Measurements from ENCODE around the gene LRRC36.

Gene LRRC36

DNA sequence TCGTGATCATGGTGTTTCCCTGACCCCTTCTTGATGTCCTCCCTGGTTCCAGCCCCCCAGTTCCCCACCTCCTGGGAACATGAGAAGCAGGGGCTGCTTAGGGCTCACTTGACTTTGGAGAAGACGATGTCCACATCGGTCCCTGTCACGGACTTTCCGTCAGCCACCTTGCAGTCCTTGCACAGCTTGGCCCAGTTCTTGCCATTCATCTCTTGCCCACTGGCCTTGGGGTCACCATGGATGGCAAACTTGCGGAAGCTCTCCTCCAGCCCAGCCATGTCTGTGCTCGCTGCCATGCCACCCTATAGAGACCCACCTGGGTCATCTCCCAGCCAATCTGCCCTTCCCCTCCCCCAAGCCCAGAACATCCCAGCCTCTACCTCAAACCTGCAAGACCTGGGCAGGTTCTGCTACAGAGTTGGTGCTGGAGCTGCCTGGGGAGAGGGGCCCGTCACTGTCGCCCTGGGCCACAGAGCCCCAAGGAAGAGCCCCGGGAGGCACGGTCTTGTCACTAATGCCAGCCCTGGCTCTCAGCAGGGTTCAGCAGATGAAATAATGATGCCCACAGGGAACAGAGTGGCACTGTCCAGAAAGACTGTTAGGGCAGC is 64.3 kb downstream of the LRRC36 start:
- DNase-seq, result no peak

DNA sequence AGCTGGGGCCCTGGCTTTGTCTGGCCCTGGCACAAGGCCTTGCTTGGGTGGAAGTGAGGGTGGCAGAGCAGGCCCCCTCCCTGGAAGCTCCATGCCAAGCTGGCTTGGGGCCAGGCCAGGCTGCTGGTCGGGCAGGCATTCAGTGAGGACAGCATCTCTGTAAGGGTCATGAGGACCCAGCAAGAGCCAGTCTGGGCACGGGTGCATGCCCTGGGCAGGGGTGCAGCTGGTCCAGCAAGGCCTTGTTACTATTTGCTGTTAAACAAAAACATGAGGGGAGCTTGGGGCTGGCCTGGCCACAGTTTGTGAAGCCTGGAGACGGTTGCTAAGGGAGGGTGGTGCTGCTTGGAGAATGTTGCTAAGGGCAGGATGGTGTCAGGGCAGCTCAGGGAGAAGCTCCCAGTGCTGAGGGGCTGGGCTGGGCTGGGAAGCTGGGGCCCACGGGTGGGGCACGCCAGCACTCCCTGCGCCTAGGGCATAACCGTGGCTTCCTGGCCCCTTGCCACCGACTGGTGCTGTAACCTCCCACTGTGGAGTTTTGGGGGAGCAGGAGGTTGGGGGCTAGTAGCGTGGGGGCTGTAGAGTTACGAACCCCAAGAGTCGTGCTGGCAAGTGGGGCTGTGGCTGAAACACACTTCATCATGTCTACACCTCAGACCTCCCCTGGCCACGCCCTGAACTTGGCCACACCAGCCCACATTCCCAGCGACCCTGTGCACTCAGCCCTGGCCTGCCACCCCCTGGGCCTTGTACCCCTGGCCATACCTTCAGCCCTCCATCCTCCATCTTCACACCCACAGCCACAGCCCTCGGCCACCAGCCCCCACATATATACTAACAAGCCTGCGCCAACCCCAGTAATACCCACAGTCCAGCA is 65.0 kb downstream of the LRRC36 start:
- no peak for DNase-seq

DNA sequence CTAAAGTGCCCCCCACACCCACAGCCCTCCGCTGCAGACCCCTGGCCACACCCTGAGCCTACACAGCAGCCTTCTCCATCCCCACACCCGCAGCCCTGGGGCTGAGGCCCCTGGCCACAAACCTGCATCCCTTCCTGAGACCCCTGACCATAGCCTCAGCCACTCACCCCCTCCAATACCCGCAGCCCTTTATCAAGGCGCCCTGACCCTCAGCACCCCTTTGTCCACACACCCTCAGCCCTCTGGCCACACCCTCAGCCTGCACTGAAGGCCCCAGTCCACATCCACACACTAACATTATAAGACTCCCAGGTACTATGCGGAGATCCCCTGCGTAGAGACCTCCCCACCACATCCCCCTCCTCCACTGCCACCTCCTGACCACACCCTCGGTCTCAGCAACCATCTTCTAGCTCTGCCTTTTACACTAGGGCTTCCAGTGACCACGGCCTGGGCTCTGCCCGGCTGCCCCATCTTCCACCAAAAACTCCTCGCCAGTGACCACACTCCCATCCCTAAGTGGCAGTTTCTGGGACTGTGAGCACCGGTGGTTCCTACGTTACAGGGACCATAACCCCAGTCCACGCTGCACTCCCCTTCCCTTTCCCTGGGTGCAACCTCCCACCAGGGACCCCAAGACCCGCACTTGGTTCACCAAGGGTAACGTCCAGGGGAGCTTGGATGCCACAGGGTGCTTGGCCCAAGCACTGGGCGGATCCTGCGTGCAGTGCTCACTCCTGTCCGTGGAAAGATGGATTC is 65.9 kb downstream of the LRRC36 start:
- no peak for DNase-seq

DNA sequence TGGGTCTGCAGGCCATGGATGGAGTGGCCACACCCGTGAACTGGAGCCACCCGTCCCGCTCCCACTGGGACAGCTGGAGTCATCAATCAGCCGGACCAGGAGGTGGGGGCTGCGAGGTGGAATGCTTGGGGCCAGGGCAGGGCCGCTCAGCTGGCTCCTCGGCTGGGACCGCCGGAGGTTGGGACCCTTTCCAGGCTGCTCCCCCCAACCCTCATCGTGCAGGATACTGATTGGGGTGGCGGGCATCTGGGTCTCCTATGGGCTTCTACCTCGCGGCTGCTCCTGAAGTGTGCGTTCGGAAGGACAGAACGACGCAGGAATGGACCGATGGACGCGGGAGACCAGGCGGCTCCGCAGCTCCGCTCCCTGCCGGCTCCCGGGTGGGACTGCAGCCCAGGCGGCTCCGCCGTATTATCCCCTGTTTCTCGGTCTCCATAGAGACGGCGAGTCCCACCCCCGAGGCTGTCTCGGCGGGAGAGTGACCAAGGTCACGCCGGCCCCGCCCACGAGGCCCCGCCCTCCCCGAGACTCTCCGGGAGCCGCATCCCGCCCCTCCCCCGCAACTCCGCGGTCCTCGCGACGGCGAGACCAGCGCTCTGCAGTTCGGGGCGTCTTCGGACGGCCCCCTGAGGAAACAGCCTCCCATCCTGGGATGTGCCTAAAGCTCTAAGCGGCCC is 66.6 kb downstream of the LRRC36 start, which contains the start of gene TPPP3:
TPPP3 (minus strand) TSS at position 388 of the 677 bp plus-strand sequence. CDS start 2,387 bp downstream, outside the sequence.
- DNase-seq, result peak; percentile 75

DNA sequence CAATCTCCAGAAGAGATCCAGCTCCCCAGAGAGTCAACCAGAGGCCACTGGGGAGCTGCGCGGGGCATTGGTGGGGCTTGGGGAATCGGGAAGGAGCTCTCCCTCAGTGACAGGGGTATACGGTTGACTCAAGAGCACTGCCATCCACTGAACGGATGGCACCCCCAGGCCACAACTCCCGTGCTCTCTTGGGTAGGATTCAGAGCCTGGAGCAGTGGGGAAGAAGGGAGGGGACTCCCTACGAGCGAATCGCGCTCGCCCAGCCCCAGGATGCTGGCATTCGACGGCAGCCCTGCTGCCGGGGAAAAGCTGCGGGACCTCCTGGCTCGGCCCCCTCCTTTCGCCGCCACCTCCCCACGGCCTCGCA is 67.2 kb downstream of the LRRC36 start:
- DNase-seq, result no peak

DNA sequence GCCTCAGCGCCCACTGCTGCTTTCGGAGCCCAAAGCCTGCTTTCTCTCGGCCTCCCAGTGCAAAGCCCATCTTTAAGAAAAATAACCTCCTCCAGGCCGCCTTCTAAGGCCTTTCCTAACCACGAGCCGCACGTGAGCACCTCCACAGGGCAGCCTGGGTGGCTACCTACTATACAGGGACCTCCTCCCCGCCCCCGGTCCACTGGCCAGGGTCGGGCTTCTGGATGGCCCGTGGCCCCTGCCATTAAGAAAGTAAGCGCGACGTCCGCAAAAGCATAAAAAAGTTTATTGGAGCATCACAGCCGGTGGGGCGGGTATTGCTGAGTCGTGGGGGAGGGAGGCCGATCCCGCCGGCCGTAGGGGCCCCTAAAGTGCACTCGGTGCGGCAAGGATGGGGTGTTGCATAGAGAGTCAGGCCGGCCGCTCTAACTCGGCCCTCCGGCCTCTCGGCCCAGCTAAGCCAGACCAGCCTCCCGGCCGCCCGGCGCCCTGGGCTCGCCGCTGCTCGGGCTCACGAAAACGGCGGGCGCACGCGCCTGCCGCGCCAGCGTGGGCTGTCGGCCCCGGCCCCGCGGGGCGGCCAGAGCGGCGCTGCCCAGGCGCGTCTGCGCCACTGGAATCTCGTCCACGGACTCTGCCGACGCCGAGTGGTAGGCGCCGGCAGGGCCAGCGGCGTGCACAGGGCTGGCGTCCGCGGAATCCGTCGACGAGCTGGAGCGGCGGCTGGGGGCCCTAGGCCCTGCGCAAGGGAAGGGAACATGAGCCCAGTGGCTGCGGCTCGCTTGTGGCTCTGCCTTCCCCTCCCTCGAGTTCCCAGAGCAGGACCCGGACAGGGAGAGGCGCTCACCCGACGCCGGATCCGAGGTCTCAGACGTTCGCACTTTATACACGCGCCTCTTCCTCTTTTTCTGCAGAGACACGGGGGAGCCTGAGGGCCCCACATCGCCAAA is 67.8 kb downstream of the LRRC36 start:
- no peak for DNase-seq

DNA sequence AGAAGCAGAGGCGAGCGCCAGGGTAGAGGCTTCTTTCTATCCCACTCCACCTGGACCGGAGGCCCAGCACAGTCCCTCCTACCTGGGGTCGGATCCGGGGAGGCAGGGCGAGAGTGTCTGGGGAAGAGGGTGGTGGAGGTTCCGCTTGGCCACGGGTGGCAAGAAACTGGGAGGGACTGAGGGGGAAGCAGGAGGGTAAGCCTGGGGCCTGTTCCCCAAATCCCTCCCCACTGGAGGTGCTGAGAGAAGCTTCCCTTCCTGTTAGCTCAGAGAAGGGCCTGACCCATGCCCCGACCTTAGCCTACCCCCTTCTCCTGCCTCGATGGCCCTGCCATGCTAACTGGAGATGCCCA is 68.5 kb downstream of the LRRC36 start:
- no peak for DNase-seq

DNA sequence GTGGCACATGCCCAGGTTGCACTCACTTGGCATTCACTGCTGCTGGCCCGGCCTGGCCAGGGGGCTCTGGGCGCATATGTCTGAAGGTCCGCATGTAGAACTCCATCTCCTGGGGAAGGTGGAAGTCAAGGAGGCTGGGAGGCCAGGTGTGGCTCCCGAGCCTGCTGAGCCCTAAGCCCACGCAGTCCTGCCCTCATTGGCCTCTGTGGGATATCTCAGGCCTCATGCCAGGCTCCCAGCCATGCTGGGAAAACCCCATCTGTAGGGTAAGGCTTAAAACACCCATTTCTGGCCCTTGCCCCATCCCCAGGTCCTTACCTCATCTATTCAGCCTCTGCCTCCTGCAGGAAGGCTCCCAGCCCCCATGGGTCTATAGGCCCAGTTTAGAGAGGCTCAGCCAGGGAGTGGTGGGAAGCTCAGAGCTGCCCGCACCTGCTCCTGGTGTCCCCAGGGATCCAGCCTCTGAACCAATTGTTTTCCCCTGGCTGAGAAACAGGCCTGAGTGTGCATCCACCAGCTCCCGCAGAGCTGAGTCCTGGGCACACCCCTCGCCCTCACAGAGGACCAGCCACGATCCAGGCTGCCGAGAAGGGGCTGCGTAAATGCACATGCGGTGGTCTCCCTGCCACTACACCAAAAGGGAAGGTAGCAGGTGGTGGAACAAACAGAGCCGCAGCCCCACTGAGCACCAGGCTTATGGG is 69.0 kb downstream of the LRRC36 start:
- DNase-seq, result no peak

DNA sequence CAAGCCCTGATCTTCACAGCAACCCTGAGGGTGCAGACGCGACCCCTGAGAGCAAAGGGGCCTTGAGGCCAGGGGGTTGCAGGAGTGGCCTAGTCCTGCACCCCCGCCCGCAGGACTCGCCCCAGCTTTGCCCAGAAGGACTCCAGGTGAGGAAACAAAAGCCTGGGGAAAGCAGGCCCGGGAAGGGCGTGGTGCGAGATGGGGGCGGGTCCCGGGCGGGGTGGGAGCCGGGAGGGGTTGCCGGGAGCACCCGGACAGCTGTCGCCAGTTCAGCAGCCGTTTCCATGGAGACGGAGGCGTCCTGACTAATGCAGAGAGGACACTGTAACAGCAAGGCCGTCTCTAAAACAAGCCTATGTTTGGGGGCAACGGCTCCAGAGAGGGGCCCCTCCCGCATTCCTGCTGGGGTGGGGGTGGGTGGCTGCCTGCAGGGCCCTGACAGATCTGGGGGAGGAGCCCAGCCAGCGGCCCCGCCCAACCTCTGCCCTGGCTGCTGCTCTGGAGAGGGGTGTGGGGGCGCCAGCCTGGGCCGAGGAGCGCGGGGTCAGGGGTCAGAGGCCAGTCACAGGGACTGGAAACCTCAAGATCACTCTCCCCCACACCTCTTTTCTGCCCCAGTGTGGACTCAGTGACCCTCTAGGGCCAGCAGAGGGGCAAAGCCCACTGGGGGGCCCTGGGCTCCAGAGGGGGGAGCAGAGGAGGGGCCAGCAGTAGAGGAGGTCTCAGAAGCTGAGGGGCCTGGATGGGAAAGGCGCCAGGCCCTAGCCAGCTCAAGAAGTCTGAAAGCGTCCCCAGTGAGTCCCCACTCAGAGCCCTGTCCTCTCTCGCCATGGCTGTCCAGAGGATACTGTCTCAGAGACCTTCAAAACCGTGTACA is 69.8 kb downstream of the LRRC36 start:
- peak; percentile 87 for DNase-seq

DNA sequence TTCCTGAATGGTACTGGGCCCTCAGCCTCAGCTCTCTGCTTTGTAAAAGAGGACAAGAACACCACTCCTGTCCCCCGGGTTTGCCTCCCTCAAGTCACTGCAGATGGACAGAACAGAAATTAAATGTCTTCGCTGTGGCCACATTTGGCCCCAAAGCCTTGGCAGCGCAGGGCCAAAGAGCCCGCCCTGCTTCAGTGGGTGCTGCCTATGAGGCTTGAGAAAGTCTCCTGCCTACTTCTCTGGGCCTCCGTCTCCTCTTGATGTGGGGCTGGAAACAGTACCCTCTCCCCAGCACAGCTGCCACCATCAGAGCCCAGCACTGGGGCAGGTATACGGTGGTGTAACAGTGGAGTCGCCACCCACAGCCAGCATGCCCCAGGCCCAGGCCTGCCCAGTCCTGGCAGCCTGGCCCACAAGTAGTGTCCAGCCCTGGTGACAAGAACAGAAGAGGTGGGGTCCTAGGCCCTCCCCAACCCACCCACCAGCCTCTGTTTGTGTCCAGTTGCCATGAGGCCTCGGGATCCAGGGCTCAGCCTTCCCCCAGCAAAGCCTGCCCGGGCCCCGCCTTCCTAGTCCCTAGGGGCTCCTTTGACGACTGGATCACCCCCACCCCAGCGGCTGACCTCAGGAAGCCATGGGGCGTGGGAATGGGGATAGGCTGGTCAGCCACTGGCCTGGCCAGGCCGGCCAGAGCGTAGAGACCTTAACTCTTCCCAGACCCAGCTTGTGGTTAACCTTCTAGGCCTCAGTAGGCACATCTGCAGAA is 70.6 kb downstream of the LRRC36 start:
- no peak for DNase-seq

DNA sequence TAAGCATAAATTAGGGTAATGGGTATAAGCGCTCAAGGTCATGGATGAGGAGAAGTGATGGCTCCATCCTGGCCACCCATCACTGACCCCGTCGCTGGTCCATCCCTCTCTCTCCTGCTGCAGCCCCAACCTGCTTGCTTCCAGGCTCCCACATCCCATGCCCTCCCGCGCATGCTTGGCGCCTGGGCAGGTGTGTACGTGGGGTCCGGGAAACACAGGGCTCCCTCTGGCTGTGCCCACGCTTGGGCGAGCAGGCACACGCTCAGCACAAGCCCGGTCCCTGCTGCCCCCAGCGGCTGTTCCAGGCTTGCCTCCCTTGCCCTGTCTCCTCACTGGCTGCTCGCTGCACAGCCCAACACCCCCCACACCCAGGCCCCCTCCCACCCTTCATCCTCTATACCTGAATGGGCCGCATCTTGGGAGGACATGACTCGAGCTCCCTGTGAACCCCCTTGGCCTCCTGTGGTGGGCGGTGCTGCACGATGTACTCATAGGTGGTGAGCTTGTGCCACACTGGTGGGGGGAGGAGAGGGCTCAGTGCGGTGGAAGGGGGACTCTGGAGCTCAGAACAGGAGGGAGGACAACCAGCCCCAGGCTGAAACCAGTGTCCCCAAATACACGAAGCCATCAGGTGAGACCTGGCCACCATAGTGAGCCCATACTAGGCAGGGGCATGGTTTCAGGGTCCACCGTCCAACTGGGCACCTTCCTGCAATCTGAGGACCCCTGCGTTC is 71.4 kb downstream of the LRRC36 start:
- no peak for DNase-seq

DNA sequence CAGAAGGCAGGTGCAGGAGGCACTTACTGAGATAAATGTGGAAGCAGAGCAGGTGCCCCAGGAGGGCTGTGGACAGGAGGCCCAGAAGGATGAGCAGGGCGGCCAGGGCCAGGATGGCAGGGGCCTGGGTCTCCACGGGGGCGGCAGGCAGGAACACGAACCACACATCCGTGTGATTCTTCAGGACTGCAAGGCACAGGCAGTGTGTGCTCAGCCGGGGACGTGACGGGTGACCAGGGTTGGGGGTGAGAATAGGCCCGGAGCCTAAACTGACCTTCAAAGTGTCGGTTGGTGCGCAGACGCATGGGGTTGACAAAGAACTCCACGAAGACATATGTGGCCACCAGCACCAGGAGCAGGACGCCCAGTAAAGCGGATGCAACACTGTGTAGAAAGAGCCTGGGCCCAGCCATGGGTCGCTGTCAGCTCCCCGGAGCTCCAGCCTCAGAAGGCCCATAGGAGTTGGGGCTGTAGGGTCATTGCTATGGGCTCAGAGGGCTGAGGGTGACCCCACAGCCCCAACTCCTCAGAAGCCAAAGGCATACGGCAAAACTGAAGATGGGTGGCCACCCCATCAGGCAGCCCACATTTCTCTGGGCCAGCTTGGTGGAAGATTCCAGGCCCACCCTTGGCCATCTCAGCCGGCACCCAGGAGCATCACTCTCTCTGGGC is 72.1 kb downstream of the LRRC36 start:
- no peak for DNase-seq

DNA sequence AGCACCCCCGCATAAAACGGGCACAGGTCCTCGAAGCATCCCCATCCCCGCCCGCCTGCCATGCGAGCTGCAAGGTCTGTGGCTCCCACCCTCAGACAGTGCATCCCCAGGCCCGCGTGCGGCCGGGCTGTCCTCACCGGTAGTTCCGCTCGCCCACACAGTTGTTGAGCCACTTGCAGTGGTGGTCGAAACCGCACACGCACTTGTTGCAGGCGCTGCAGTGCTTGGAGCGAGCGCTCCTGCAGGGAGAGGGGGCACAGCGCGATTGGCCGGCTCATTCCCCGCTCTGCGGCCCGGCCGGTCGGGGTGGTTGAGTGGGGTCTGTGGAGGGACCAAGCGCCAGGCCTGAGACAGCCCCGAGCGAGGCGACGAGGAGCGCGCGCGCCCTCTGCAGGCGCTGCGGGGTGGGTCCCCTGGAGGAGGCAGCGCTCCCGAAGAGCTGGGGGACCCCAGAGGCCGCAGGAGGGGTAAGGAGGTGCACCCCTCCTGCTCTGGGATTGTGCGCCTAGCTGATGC is 72.7 kb downstream of the LRRC36 start:
- no peak for DNase-seq

DNA sequence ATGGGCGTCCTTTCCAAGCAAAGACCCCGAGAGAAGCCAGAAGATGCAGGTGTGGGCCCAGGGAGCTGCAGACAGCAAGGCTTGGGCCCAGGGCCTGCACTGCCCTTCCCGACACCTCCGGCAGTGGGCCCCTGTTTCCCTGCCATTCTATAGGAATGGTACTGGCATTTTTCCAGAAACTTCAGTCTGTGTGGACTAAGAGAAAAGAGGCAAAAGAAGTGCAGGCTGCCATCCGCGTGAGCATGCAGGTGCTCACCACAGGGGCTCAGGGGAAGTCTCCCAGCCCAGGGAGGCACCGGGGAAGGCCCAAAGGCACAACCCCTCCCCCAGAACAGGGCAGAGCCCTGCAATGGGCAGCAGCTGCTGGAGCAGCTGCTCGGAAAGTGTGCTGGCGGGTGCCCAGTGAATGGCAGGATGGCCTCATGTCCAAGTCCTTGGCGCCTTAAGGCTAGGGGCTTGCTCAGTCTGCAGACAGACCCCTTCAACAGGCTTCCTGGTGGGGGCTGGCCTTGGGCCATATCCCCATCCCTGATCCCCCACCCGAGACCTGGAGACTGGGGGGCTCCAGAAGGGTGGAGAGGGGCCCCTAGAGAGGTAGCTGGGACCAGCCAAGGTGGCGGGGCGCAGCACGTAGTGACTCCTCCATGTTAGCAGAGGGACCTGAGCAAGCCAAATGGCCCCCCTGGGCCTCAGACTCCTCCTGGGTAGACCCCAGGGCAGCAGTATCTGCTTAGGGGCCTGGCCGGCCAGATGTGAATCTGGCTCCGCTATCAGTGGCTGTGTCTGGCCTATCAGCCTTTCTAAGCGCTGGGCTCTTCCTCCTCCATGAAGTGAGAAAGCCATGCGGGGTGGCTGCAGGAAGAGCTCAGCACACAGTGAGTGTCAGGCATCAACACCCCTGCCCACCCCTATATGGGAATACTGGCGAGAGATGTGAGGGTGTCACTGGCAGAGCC is 73.4 kb downstream of the LRRC36 start:
- no peak for DNase-seq

DNA sequence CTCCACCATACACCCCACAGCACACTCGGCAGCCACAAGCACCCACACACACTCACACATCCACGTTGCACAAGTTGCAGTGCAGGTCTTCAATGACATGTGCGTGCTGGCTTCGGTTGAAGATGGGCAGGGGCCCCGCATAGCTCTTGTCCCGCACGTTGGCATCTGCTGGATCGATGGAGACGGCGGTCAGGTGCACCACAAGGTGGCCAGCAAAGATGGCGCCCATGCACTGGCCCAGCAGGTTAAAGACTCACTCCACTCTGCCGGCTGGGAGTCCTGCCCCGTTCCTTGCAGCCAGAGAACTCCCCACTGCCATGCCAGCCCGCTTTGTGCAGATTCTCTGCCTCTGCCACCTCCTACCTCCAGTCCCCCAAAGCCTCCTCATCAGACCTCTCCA is 74.3 kb downstream of the LRRC36 start:
- DNase-seq, result no peak

DNA sequence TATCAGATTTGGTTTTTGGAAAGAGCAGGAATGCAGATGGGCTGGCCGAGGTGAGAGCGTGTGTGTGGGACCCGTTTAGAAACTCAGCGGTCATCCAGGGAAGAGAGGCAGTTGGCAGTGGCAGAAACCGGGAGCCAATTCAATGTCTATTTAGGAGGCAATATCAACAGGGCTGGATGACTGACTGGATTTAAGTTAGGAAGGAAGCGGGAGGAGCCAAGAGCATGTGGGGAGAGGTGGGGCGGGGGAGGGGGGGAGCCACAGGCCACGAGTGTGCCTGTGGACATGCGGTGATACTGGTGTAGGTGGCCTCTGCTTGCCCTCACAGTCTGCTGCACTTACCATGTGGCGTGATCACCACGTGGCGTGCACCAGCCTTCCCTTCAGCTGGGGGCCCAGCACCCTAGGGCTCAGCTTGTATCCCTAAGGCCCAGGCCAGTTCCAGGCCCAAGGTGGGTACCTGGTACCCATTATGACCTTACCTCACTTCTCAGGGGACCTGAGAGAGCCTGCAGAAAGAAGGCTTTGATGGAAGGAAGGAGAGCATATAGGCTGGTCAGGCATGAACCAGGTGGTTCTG is 77.5 kb downstream of the LRRC36 start:
- DNase-seq, result no peak
